ENCODE measurements around the gene TBC1D14.

DNA sequence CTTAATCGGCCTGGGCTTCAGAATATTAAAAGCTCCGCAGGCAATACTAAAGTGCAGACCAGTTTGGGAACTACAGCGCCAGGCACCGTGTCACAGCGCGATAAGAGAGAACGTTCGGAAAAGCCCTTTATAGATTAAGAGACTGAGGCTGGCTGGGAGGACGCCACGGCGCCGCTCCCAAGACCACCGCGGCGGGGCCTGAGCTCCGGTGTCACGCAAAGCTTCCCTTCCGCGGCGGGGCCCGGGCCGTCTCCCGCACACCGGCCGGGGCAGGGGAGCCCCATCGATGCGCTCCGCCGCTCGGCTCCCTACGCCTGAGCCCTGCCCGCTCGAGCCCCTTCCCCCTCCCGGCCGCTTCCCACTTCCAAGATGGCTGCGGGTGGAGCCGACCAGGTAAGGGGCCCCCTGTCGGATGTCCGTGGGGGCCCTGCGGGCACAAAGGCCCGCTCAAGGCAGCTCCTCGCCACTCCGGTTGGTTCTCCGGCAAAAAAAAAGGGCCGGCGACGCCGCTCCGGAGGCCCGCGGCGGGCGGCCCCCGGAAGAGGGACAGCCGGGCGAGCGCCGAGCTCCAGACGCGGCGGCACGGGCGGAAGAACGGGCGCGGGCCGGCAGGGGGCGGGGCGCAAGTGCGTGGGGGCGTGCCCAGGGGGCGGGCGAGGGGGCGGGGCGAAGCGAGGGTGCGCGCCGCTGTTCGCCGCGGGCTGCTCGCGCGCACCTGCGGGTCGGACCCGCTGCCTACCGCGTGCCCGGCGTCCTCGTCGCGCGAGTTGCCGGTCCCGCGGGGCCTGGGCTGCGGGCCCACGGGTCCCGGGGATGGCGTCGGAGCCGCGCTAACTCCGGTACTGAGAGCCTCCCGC, at the start of gene TBC1D14:
- TF ChIP-seq YY1 (IDR thresholded peaks at IDR 0.05; ENCODE audit: insufficient read depth, insufficient read length) (peak; percentile 86), ZNF274 (IDR thresholded peaks at IDR 0.05; ENCODE audit: low read depth, low read length) (no peak)
